Measurements from ENCODE around the gene FAM83E.

Gene FAM83E

DNA sequence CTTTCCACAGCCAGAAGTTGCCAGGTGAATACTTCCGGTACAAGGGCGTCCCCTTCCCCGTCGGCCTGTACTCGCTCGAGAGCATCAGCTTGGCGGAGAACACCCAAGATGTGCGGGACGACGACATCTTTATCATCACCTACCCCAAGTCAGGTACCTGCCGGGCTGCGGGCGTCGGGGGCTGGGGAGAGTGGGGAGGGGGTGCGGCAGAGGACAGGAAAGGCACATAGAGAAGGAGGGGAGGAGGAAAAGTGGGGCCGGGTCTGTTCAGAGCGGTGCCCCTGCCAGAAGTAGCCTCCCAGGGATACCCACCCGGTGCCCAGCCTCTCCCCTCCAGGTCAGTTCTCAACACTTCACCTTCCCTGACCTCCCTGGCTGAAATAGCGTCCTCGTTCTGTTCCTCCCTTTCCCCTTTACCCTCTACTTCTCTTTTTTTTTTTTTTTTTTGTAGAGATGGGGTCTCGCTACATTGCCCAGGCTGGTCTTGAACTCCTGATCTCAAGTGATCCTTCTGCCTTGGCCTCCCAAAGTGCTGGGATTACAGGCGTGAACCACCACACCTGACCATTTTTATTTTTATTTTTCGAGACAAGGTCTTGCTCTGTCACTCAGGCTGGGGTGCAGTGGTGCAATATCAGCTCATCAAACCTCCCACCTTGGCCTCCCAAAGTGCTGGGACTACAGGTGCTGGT, 38.8 kb downstream of the FAM83E start:
- DNase-seq (ENCODE audit: low read depth in 2 of 2): no peak

GRCh38 chr19:48573163-48573505, 41.7 kb downstream of the FAM83E start:
- no peak for DNase-seq (ENCODE audit: low read depth in 2 of 2)

GRCh38 chr19:48571378-48572162, 43.3 kb downstream of the FAM83E start:
- DNase-seq (ENCODE audit: low read depth in 2 of 2): no peak

GRCh38 chr19:48569814-48570213, 45.1 kb downstream of the FAM83E start:
- no peak for DNase-seq (ENCODE audit: low read depth in 2 of 2)

GRCh38 chr19:48568345-48568886, 46.5 kb downstream of the FAM83E start:
- DNase-seq (ENCODE audit: low read depth in 2 of 2): no peak

DNA sequence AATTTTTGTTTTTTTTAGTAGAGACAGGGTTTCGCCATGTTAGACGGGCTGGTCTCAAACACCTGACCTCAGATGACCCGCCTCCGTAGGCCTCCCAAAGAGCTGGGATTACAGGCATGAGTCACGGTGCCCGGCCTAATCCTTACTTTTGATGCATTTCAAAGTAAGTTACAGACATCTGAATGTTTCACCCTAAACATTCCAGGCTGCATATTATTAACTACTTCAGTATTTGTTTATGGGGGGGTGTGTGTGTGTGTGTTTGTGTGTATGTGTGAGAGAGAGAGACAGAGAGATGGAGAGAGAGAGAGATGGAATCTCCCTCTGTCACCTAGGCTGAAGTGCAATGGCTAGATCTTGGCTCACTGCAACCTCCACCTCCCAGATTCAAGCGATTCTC, 49.8 kb downstream of the FAM83E start:
- DNase-seq (ENCODE audit: low read depth in 2 of 2): no peak

All from stimulated activated CD4-positive, alpha-beta T cell treated with anti-CD3 and anti-CD28 coated beads, Interleukin-12 subunit alpha, Interleukin-12 subunit beta, amount 100 ng/mL, for 24 hours (primary cell).